Activated T-helper 9 cell treated with anti-CD3 and anti-CD28 coated beads, Interleukin-2, amount 50 U/mL, for 16 hours (primary cell): ENCODE measurements around the gene PRDM16.

Experiments used
- DNase-seq: peaks from one replicate; pipeline ENCODE4 v3.0.0-alpha.2; 2020; ENCODE audit warnings: low read depth

The PRDM16 gene

DNA sequence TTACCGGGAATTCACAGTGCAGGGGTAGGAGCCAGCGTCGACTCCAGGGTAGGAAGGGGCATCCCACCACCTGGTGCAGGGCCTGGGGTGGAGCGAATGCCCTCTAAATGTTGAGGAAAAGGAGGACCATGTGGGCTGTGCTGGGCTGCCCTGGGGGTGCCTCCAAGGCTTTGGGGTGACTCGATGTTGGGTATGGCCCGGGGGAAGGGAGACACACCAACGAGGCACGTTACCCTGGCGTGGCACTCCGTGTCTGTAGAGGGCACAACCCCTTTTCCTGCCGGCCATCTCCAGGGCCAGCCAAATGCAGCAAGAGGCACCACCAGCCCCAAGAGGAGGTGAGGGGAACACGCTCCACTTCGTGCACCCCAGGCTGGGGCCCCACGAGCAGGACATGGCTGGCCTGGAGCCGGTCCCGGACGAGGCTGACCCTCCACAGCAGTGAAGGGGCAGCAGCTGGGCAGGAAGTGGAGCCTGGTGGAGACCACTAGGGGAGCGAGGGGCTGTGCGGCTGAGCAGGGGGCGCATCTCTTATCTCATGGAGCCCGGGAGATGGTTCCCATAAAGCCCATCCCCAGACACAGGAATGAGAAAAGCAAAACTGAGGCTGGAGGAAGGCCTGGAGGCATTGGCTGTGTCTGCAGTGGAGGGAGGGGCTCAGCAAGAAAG lies 36.5 kb upstream of the PRDM16 start:
- DNase-seq = no peak

DNA sequence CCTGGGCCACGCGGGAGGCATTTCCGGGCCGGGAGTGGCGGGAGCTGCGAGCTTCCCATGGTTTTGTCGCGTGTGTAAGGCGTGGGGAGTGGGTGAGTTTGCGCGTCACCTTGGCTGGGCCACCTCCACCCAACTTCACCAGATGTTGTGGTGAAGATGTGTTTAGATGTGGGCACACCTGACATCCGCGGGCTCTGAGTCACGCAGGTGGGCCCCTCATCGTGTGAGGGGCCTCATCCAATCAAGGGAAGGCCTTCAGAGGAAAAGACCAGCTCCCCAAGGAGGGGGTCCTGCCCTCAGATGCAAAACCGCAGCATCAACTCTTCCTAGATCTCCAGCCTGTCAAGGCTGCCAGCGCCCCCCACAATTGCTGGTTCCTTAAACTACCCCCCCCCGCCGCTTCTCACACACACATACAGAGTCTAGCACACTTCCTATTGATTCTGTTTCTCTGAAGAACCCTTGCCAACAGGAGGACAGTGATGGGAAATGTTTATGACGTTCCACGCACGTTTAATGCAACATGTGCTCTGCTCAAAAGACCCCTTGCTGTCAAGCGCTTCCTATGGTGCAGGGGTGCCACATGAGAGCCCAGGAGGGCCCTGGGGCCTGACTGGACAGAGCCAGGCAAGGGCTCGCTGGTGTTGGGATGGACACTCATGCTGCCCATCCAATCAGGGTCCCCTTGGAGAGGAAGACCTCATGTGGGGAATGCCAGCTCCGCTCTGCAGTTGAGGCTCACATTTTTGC lies 35.8 kb upstream of the PRDM16 start:
- DNase-seq = no peak

DNA sequence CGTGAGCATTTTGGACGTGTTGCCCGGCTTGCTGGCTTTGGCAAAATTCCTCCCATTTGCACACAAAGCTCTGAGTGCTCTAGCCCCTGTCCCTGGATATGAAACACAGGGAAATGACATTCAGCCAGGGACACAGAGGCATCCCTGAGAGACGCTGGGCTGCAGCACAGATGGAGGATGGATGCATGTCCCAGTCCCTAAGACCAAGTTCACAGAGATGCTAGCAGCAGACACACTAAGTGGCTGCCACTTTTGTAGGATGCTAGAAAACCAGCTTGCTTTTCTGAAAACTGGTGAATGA lies 35.3 kb upstream of the PRDM16 start:
- no peak for DNase-seq

DNA sequence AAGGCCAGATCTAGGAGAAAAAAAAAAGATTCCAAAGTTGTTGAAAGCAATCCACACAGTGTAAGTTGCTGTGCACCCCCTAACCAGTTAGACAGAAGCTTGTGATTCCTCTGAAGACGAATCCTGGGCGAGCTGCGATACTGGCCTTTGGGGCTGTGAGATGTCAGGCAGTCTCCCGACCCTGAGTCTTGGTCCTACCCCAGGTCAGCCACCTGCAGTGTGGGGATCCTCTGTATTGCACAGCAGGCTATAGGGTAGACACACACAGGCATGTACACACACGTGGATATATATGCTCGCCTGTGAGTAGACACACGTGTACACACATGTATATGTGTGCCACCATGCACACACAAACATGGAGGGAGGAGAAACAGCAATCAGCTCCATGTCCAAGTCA lies 34.8 kb upstream of the PRDM16 start:
- DNase-seq = no peak

DNA sequence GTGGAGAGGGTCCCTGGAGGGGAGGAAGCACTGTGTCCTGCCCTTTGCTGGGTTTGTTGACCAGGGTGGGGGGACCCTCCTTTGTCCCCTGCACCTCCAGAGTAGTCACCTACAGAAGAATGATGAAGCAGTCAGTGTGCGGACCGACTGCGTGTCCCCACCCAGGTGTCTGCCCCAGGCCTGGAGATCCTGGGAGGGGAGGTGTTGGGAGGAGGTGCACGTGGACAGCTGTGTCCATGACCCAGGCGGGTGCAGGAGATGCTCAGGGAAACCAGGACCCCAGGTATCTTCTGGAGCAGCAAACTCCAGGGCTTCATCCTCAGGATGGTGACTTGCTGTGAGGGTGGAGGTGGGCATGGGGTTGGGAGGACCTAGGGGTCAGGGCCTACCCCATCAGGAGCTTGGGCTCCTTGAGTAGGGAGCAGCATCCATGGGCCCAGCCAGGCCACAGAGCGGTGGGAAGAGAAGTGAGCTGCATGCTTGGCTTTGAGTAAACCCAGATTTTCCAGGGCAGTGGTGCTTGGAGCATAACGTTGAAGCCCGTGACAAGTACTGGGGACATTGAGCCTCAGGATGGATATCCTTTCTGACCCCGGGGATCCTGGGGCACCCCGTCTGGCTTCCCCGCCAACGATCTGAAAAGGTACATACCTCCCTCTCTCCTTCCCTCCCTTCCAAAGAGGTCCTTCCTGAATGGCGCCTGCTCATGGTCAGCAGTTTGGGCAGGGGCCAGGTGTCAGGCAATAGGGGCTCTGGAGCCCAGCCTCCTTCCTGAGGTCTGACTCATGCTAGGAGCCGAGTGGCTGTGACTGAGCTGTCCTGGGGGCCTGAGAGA lies 34.1 kb upstream of the PRDM16 start:
- DNase-seq = no peak

DNA sequence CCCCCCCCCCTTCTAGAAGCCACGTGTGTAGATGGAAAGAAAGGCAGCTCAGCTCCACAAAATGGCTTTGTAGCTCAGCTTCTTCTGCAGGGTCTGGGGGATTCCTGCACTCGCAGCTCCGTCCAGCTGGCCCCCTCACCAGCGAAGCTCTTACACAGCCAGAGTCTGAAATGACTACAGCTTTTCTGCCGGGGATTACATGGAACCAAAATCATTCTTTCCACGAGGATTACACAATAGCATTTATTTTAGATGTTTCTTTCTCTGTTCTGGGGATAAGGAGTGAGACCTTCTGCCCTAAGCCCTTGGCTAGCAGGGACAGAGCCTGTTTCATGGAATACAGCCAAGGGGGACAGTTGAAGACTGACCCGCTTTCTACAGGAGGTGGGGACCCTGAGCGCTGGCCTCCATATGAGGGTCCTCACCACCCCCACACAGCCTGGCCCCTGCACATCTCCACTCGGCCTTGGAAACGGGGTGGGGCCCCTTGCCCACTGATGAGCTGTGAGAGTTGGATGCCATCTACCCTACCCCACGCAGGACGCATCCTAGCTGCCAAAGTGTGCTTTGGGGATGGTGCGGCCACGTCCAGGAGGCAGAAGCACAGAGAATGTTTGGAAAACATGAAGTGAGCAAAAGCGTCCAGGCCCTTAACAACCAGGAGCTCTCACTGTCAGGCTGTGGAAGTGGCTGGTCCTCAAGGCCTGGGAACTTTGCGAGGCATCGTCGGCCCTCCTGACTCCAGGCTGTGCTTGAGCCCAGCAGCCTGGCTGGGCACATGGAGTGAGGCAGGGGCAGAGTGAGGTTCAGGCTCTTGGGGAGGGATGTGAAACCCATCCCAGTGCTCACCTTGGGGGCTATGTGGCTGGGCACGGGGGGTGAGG lies 33.2 kb upstream of the PRDM16 start:
- no peak for DNase-seq

DNA sequence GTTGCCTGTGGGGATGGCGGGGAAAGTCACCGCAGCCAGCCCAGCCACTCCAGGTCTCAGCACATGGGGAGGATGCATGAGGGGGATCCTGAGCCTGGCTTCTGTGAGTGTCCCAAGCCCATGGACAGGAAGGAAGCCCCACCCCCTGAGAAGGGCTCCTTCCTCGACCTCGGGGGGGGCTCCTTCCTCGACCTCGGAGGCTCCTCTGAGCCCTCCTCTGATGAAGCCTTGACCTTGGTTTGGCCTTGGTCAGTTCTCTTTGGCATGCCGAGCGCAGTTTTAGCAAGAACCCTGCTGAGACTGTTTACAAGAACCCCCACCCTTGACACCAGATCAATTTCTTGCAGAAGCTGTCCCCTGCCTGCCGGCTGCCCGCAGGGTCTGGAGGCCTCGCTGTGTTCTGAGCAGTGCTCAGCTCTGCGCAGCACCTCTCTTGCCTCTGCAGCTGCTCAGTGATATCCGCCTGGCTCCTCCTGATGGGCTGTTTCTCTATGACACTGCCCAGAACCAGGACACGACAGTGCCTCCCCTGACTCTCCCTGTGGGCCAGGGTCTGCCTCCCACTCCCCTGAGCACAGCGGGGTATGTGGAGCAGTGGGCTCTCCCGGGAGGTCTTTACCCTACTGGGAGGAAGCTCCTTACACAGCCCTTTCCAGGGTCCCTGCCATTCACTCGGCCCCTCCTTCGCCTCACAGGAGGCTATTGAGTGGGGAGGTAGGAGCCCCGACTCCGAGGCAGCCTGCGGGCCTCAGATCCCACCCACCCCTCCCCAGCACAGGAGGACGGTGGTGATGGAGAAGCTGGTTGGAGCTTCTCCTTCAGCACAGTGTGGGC lies 32.3 kb upstream of the PRDM16 start:
- no peak for DNase-seq

DNA sequence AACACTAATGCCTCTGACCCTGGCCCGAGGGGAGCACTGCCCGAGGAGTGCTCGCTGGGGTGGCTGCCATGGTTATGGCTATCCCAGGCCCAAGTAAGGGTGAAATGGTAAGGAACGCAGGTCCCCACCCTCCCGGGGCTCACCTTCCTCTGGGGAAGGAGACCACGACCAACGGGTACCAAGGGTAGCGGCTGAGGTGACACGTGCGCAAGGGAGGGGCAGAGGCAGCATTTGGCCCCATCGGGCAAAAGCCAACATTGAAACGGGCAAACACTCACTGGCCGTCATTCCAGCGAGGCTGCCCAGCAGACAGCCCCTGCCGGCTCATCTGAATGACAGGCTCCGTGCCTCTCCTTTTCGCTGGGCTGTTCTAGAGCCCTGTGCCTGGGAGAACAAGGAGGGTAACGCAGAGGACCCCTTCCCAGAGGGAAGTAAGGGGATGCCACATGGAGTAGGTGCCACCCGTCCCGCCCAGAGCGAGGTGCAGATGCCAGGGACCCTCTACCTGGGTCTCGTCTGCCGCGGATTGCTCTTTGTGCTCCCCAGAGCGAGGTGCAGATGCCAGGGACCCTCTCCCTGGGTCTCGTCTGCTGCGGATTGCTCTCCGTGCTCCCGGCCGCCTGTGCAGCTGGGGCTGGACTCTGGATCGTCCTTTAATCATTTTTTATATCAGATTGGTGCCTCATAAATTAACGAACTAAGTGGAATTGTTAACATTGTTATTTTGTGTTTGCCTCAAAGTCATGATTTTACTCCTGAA lies 31.5 kb upstream of the PRDM16 start:
- no peak for DNase-seq

DNA sequence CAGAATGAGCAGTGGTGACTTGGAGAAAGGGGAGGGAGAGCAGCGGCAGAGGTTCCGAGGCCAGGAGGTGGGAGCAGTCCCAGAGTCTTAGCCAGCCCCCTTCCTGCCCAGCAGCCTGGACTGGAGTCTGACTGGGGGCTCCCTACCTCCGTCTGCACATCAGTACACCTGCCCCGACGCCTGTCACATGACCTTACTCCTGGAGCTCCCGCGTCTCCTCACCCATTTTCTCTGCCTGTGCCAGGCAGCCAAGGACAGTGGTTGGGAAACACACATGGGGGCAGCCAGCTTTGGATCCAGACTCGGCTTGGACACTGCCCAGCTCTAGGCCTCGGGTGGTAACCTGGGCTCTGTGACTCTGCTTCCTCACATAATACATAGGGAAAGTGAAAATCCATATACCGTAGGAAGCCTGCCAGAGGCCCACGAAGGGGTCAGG lies 30.9 kb upstream of the PRDM16 start:
- no peak for DNase-seq

DNA sequence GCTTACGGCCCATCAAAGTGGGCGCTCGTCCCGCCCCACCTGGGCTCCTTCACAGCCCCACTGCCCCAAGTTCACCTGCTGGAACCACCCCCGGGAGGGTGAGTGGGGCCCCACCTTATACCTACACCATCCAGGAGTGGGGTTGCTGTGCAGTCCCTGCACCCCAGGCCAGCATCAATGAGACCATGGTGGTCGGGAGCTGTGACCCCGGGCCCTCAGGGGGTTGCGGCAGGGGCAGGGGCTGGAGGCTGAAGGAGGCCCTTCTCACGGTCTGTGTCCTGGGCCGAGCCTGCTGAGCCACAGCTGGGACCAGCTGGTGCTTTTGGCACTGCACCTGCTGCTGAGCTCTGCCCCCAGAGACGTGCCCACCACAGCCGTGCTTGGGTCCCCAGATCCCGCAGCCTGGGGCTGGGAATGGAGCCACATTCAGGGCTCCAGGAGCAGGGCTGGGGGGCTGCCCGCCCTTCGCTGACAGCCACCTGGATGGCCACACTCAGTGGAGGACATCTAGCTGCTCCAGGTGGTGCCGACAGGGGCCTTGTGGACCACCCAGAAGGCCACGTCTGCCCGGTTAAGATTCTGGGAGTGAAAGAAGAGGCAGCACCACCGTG lies 30.3 kb upstream of the PRDM16 start:
- no peak for DNase-seq

DNA sequence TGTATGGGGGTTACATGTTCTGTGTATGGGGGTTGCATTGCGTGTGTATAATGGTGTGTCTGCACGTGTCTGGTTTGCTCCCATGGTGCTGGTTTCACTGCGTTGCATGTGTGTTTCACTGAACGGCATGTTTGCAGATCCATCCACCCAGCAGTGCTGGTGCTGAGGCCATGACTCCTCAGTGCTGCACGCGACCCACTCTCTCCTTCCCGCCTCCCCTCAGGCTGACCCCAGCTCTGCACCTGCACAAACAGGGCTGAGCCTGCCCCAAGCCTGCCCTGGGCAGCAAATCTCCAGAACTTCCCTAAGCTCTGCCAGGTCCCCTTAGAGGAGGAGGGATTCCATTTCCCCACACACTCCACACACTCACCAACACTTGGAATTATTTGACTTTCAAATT lies 29.0 kb upstream of the PRDM16 start:
- DNase-seq = no peak

DNA sequence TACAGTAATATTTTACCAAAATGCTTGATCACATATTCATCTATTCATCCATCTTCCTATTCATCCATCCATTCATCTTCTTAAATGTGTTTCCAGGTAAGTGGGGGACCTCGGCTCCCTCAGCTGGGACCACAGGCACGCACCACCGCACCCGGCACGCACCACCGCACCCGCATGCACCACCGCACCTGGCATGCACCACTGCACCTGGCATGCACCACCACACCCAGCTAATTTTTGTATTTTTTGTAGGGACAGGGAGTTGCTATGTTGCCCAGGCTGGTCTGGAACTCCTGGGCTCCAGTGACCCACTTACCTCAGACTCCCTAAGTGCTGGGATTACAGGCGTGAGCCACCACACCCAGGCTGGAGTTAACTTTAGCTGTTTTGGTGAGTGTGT lies 26.5 kb upstream of the PRDM16 start:
- DNase-seq = no peak

DNA sequence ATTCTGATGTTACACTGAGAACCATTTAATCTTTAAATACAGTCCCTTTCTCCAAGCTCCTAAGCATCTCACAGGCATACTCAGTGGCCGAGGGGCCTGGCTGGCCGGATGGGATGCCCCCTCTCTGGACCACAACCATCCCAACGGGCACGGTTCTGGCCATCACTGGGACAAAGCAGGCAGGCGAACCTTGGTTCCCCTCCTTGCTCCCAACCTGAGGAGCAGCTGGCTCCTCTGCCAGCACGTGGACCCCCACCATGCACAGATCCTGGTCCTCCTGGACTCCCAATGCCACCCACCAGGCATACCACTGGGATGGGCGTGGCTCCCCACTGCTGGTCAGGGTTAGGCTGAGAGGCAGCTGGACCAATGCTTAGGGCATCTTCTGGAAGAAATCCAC lies 19.8 kb upstream of the PRDM16 start:
- no peak for DNase-seq

DNA sequence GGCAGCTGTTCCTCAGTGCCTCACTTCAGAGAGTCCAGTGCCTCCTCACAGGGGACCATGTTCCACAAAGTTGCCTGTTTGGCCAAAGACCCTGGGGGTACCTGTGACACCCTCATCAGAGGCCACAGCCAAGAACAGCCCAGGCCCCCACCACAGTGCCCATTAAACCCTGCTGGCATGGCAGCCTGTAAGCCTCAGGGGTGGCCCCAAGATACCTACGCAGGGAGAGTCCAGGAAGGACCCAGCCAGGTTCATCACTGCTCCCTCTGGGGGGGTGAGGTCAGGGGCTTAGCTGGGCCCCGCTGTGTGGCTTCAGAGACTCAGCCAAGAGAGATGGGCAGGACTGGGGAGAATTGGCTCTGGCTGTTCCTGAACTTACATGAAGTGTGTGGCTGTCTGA lies 19.1 kb upstream of the PRDM16 start:
- no peak for DNase-seq

DNA sequence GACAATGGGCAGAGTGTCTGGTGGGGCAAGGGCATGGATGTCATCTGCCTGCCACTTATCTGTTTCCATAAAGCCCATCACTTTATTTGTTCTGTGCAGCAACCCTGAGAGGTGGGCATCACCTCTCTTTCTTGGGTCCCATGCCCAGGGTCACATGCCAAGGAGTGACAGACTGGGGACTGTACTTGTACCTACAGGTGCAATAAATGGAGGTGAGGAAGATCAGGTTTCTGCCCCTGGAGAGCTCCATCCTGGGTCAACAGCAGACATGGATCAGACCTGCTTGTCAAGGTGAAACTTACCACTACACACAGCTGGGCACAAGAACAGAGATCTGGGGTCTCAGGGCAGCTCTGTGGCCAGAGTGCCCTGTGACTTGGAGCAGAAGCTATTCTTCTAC lies 18.4 kb upstream of the PRDM16 start:
- no peak for DNase-seq

DNA sequence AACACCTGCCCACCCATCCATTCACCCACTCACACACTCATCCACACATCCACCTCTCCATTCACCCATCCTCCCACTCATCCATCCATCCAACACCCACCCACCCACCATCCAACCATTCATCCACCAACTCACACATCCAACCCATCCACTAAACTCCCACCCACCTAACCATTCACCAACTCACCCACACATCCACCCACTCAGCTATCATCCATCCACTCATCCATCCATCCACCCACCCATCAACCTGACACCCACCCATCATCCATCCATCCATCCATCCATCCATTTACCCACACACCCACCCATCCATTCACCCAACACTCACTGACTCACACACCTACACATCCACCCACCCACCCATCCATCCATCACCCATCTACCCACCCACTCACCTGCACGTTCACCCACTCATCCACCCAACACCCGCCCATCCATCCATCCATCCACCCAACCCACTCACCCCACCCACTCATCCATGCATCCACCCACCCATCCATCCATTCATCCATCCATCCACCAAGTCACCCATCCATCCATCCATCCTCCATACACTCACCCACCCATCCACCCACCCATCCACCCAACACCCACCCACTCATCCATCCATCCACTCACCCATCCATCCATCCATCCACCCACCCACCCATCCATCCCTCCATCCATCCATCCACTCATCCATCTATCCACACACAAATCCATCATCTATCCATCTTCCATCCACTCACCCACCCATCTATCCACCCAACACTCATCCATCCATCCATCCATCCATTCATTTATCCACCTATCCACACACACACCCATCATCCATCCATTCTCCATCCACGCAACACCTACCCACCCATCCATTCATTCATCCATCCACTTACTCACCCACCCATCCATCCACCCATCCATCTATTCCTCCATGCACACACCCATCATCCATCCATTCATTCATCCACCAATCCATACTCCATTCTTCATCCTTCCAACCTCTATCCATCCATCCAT lies 17.4 kb upstream of the PRDM16 start:
- no peak for DNase-seq

DNA sequence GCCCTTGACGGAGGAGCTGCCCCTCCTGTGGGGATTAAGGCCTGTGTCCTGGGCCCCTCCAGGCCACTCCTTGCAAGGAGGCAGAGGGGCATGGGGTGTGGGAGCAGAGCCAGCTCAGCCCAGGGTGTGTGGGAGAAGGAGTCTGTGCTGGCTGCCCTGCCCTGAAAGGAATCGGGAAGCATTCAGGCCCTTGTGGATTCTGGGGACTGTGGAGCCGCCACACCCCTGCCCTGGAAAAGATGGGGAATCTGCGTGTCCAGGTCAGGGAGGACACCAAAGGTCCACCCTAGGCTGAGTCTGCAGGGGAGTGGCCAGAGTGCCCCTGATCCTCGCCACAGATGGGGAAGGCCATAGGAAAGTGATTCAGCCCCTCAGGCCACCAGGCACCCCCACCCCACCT lies 16.5 kb upstream of the PRDM16 start:
- no peak for DNase-seq

DNA sequence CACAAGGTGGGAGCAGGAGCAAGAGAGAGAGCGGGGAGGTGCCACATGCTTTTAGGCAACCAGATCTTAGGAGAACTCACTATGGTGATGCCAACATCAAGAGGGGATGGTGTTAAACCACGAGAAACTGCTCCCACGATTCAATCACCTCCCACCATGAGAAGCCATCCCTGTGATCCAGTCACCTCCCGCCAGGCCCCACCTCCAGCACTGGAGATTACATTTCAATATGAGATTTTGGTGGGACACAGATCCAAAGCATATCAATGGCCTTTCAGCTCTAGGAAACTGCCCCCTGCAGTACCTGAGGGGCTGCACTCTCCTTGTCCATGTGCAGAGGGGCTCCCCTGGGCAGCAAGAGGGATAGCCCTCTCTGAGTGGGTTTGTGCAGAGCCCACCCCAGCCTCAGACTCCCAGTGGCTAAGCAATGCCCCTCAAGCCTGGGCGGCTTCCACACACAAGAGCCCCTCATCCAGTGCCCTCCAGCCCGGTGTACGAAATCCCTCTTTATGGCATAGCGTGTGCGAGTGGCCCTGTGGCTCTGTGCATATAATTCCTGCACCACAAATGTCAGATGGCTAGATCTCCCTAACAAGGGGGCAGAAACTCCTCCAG lies 15.5 kb upstream of the PRDM16 start:
- DNase-seq = no peak
